SK-N-SH (cell line): Measurements from ENCODE around the gene PSG6.

ENCODE experiments used
- CTCF ChIP-seq: fragments of 200-600 bp; sonication (generic); IDR thresholded peaks from 2 replicates; pipeline ENCODE4 v1.6.1; 2017; ENCODE audit warnings: antibody characterized with exemption, mild to moderate bottlenecking, moderate library complexity
- GABPA ChIP-seq: IDR thresholded peaks from 2 replicates; pipeline ENCODE4 v1.4.0; 2012; ENCODE audit warnings: low read depth, mild to moderate bottlenecking
- MEF2A ChIP-seq: IDR thresholded peaks from 2 replicates; pipeline ENCODE4 v1.4.0; 2012; ENCODE audit warnings: low read depth, borderline replicate concordance
- MXI1 ChIP-seq: IDR thresholded peaks from 2 replicates; pipeline ENCODE4 v1.6.1; 2012; ENCODE audit warnings: mild to moderate bottlenecking, low read depth, low read length, improper control_type of control experiment
- RCOR1 ChIP-seq: fragments of 150-350 bp; IDR thresholded peaks from 2 replicates; pipeline ENCODE4 v1.6.1; 2017; ENCODE audit warnings: antibody characterized with exemption, low read length
- SMC3 ChIP-seq: IDR thresholded peaks from 2 replicates; pipeline ENCODE4 v1.6.1; 2012; ENCODE audit warnings: low read depth, low read length, improper control_type of control experiment
- TAF1 ChIP-seq: IDR thresholded peaks from 2 replicates; pipeline ENCODE4 v1.6.1; 2012; ENCODE audit warnings: low read depth, mild to moderate bottlenecking, low read length, moderate library complexity, borderline replicate concordance
- ZBTB33 ChIP-seq: IDR thresholded peaks from 2 replicates; pipeline ENCODE4 v1.4.0; 2012; ENCODE audit warnings: low read depth, borderline replicate concordance

- TF ChIP-seq RCOR1 = no peak
- TF ChIP-seq ZBTB33 = no peak
- TF ChIP-seq CTCF = no peak
- no peak for TF ChIP-seq SMC3
- TF ChIP-seq GABPA = no peak
- no peak for TF ChIP-seq TAF1
- TF ChIP-seq MXI1 = no peak
- TF ChIP-seq MEF2A = no peak
Observed at GRCh38 chr19:42961119-42961518, 43.4 kb upstream of the PSG6 start.
